GM18517 (cell line): Measurements from ENCODE around the gene FUT6.
"Not testable (repeated sequence)": the region's sequence is repeated elsewhere in the genome, so short reads cannot be mapped to it uniquely, and the experiment has no call there.

Experiments
- ATAC-seq: cut with Tn5 transposase; IDR thresholded peaks from one replicate; pipeline ENCODE4 v1.9.1; 2021; ENCODE audit warnings: mild to moderate bottlenecking, moderate library complexity; ENCODE audit not compliant: unreplicated experiment

Gene FUT6

GRCh38 chr19:5786593-5787408 is 52.7 kb downstream of the FUT6 start:
- ATAC-seq = no peak

- ATAC-seq = no peak
These were observed 54.1 kb downstream of the FUT6 start for GRCh38 chr19:5785423-5785822.

- ATAC-seq = no peak
These were observed 54.8 kb downstream of the FUT6 start, which contains the start of gene PRR22 for GRCh38 chr19:5784581-5785147. TSS of gene PRR22 (minus strand) at chr19:5784746. CDS start at chr19:5784660, 86 bp downstream.

- no peak for ATAC-seq
These were observed 56.3 kb downstream of the FUT6 start for GRCh38 chr19:5782945-5783919.

- no peak for ATAC-seq
These were observed 57.2 kb downstream of the FUT6 start for GRCh38 chr19:5782322-5782721.

- ATAC-seq = not testable (repeated sequence)
These were observed 58.6 kb downstream of the FUT6 start for GRCh38 chr19:5780916-5781315.
